NOMO-1 treated with dmso at 0.1 percent for 144 hours (cell line): ENCODE results near the gene MADCAM1.

Experiments used
- DNase-seq: peaks from one replicate; lab custom pipeline; 2025; ENCODE audit not compliant: unreplicated experiment; lab: John Stamatoyannopoulos, UW

The MADCAM1 gene

GRCh38 chr19:548886-549830 lies 52.9 kb downstream of the MADCAM1 start:
- no peak for DNase-seq

- DNase-seq = no peak
Measured at GRCh38 chr19:554817-555216, 58.5 kb downstream of the MADCAM1 start.
